Stimulated activated effector memory CD8-positive, alpha-beta T cell treated with anti-CD3 and anti-CD28 coated beads, Interleukin-12 subunit alpha, Interleukin-12 subunit beta, amount 100 ng/mL, for 72 hours (primary cell): Measurements from ENCODE around the gene ECM1.

Experiments used
- ATAC-seq: fragments of 150-1000 bp; cut with Tn5 transposase; 2 replicates; pipeline ENCODE4 v1.10.0; 2021
- DNase-seq, 2 donors: peaks; one replicate each; pipeline ENCODE4 v3.0.0; 2021 to 2022; ENCODE audit warnings: low spot score in 2 of 2
- H3K27ac Mint-ChIP-seq: one replicate; pipeline ENCODE4 v1.8.0; 2022; ENCODE audit warnings: mild to moderate bottlenecking, mixed read lengths
- H3K36me3 Mint-ChIP-seq: one replicate; pipeline ENCODE4 v1.8.0; 2022; ENCODE audit warnings: mild to moderate bottlenecking, mixed read lengths
- H3K4me1 Mint-ChIP-seq: one replicate; pipeline ENCODE4 v1.8.0; 2022; ENCODE audit warnings: mixed read lengths
- H3K4me3 Mint-ChIP-seq: one replicate; pipeline ENCODE4 v1.8.0; 2022; ENCODE audit warnings: mild to moderate bottlenecking, mixed read lengths
- H3K9me3 Mint-ChIP-seq: one replicate; pipeline ENCODE4 v1.8.0; 2022; ENCODE audit warnings: mixed read lengths

ECM1 gene

DNA sequence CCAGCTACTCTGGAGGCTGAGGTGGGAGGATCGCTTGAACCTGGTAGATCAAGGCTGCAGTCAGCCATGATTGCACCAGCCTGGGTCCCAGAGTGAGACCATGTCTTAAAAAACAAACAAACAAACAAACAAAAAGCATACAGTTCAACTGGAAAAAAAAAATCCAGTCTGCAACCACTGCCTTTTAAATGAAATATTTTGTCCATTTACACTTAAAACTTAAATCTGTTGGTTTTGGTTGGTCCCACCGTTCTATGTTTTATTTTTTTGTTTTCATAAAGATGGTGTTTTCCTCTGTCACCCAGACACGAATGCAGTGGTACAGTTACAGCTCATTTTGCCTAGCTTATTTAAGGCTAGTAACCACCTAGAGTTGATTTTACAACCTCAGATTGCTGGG is 17.4 kb downstream of the ECM1 start:
- no peak for DNase-seq

DNA sequence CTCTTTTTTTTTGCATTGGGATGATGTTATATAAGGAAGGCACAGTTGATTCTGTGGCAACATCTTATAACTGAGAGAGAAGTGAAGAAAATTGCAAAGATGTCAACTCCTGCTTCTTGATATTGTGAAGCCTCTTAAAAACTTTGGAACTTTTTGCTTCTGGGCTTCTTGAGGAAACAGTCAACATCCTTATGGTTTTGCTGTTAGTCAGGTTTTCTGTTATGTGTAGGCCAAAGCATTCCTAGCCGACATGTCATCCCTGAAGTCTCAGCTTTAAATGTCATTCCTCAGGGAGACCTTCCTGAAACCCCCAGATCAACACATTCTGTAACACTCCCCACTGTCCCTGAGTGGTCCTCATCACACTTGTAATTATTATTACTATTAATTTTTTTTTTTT is 20.3 kb downstream of the ECM1 start:
- Mint-ChIP-seq H3K9me3 (no peaks in the 10 kb centered on the region), H3K4me1 (peaks cover 7% of the 10 kb centered on the region), H3K4me3 (no peak overlapping the region), H3K36me3 (no peaks in the 10 kb centered on the region), H3K27ac (no peak overlapping the region)
- ATAC-seq (no peak), DNase-seq (no peak)

More for the DNA sequence above, 17.4 kb downstream of the ECM1 start:
- H3K4me1 Mint-ChIP-seq = no peaks in the 10 kb centered on the region
- H3K9me3 Mint-ChIP-seq = no peaks in the 10 kb centered on the region
- no peaks in the 10 kb centered on the region for H3K36me3 Mint-ChIP-seq
- H3K4me3 Mint-ChIP-seq = no peak overlapping the region
- no peak for ATAC-seq
- no peak overlapping the region for H3K27ac Mint-ChIP-seq

DNA sequence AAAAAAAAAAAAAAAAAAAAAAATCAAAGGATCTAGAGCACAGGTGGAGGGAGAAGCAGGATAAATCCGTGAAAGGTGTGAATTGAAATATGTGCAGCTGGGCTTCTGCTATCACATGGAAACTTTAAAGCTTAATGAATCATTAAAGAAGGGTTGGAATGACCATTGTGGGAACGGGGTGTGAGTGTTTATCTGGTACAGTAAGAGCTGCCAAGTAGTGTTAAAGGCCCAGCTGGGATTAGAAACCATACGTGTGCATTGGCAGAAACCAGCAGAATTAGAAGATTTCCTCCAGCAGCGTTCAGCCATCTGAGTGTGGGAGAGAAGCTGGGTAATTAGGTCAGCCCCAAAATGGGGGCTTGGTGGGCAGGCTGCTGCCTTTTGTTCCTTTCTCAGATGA is 21.1 kb downstream of the ECM1 start:
- Mint-ChIP-seq H3K4me1 (peaks cover 7% of the 10 kb centered on the region), H3K36me3 (no peaks in the 10 kb centered on the region), H3K9me3 (no peaks in the 10 kb centered on the region), H3K4me3 (no peak overlapping the region), H3K27ac (no peak overlapping the region)
- ATAC-seq = no peak
- no peak for DNase-seq

DNA sequence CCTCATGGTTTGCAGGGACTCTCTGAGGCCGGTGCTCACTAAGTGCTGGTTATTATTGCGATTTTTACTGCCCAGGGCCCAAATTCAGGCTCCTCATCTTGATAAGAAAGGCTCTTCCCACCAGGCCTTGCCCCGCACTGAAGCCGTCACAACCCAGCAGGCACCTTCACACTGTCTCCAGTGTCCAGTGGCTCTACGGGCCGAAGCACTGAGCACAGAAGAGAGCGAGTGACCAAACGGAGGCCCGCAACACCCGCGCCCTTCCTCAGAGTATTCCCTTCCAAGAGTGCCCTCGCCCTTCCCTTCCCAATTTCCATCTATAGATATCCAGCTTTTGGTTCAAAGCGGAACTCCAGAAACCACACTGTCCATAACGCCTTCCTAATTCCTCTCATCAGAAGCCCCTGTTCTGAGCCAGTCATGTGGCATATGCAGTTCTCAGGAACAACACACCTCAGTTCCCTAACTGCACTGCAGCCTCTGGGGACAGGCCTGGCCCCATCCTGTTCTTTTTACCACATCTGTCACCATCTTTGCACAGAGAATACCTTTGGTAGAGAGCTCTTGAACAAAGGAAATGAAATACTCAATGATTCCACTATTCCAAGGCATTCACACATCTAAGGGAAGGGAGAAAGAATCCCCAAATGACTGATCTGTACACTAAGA is 22.7 kb downstream of the ECM1 start:
- Mint-ChIP-seq H3K27ac (no peak overlapping the region), H3K4me1 (peaks cover 7% of the 10 kb centered on the region), H3K4me3 (no peak overlapping the region), H3K36me3 (no peaks in the 10 kb centered on the region), H3K9me3 (no peaks in the 10 kb centered on the region)
- ATAC-seq (no peak), DNase-seq (no peak)

DNA sequence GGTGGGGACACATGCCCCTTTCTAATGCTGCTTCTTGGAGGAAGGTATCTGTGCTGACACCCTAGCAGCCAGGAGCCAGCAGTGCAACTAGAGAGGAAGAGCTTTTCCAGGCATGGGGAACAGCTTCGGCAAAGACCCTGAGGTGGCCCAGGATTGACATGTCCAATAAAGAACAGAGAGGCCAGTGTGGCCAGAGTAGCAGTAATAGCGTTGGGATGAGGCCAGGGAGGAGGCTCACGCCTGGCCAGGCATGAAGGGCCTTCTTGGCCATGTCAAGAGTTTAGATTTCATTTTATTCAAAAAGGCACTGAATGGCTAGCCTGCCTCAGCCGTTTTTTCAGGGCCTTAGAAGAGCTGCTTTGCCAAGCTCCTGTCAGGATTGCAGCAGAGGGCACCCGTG is 25.0 kb downstream of the ECM1 start:
- H3K36me3 Mint-ChIP-seq = no peaks in the 10 kb centered on the region
- no peak for ATAC-seq

DNA sequence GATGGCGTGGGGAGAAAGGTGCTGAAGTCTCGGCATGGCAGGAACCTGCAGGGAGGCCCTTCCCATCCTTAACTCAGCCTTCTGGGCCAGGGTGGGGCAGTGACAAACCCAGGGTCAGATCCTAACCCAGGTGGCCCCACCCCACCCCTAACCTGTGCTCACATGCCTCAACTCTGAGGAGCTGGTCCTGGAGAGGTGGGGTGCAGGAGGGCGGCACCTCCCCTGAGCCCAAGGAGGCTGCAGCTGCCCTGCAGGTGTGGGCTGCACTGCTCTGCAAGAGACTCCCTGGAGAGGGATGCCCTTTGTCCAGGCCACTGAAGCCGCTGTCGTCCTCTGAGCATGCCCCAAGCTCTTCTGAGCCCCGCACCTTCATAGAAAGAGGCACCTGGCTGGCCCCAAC is 26.1 kb downstream of the ECM1 start:
- Mint-ChIP-seq H3K36me3 (no peaks in the 10 kb centered on the region), H3K4me1 (peaks cover 7% of the 10 kb centered on the region), H3K4me3 (no peak overlapping the region), H3K27ac (no peak overlapping the region), H3K9me3 (no peaks in the 10 kb centered on the region)
- DNase-seq = no peak
- no peak for ATAC-seq

More for the DNA sequence above, 25.0 kb downstream of the ECM1 start:
- DNase-seq = no peak
- no peak overlapping the region for H3K4me3 Mint-ChIP-seq
- H3K27ac Mint-ChIP-seq = no peak overlapping the region
- peaks cover 7% of the 10 kb centered on the region for H3K4me1 Mint-ChIP-seq
- no peaks in the 10 kb centered on the region for H3K9me3 Mint-ChIP-seq

DNA sequence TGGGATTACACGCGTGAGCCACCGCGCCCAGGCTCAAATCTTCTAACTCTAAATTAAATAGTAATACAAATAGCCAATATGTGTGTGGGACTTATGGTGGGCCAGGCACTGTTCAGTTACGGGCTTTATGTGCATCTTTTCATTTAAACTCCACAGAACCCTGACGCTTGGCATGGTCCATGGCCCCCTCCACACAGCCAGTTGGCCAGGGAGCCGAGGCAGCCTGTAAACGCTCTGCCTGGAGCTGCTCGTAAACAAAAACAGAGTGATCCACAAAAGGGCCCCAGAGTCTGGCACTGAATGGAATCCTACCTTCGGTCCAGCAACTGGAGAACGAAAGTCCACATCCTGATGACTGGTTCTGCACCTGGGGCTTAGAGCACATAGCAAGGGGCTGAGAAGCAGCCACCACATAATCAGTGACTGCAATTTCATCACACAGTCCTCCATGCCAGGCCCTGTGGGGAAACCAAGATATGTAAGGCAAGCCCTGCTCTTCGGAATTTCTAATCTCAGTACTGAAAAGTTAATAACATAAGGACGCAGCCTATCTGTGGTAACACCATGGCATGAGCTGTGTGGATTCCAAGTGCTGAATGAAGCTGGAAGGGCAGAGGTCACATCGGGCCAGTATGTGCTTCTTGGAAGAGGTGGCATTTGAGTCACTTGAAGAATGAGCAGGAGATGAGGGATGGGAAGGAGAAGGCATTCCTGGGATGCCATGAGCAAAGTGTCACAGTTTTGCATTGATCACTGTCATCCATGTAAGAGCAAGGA is 27.8 kb downstream of the ECM1 start:
- ATAC-seq (no peak), DNase-seq (no peak)
- H3K4me3 Mint-ChIP-seq = no peak overlapping the region
- H3K9me3 Mint-ChIP-seq = no peaks in the 10 kb centered on the region
- no peaks in the 10 kb centered on the region for H3K36me3 Mint-ChIP-seq
- H3K27ac Mint-ChIP-seq = no peak overlapping the region
- peaks cover 7% of the 10 kb centered on the region for H3K4me1 Mint-ChIP-seq

DNA sequence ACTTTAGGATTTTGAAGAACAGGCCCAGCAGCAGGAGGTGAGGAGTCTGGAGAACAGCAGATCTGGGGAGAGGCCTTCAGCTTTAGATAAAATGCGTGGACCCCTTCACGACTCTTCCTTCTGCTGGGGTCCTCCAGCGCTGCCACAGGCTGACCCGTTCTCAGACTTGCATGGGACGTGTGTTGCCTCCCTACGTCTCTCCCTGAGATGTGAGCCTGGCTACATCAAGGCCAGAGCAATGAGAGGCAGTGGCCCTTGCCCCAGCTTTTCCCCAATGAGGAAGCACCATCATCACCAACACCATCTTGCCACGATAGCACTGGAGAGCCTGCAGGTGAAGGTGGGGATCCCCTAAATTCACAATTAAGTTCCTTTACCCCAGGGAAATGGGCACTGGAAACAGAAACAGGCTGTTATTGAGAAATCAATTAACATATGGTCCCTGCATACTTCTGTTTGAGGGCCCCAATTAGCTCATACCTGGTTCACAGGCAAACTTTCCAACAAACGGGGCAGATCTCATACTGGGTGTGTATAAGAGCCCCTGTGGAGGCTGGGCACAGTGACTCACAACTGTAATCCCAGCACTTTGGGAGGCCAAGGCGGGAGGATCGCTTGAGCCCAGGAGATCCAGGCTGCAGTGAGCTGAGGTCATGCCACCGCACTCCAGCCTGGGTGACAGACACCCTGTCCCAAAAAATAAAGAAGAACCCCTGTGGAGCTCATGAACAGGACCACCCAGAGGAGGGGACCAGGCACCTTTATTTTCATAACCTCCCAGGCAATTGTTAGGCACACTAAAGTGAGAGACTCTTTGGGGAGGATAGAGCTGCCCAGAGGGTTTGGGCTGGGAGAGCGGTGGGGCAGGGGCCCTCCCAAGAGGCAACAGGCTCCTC is 29.2 kb downstream of the ECM1 start:
- no peaks in the 10 kb centered on the region for H3K9me3 Mint-ChIP-seq
- H3K27ac Mint-ChIP-seq = no peak overlapping the region
- H3K4me3 Mint-ChIP-seq = no peak overlapping the region
- ATAC-seq (no peak), DNase-seq (no peak)
- H3K4me1 Mint-ChIP-seq = peaks cover 7% of the 10 kb centered on the region
- H3K36me3 Mint-ChIP-seq = no peaks in the 10 kb centered on the region

DNA sequence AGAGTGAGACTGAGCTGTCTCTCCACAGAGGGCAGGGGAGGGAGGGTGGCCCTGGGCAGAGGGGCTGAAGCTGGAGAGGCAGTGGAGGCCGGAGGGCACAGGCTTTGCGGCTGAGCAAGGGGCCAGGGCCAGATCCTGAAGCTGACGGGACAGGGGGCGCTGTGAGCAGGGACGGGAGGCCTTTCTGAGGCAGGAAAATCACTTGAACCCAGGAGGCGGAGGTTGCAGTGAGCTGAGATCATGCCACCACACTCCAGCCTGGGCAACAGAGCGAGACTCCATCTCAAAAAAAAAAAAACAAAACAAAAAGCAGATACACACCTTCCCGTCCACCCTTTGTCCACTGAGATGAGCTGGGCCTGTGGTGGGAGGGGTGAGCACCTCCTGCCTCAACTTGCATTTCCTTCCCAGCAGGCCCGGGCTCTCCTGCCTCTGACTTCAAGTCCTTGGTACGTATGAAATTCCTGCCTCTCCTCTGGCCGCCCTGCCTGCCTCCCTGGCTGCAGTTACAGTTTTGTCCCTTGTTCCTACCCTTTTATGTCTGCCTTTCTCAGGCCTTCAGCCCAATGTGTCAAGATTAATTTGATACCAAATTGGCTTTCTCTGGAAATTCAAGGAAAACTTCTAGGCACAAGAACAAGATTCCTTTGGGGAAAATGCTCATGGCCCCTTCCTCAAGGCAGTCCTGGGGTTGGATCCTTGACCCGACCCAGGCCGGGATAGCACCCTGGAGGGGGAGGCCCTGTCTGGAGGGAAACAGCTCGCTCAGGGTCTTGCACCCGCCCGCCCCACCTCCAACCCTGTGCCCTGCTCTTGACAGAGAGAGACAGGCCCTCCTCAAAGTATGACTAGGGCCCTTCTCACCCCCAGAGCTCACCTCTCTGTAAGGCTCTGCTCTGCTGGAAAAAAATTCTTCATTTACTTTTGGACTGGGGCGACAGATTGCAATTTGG is 30.1 kb downstream of the ECM1 start:
- peak overlapping the region; percentile 23 for H3K27ac Mint-ChIP-seq

DNA sequence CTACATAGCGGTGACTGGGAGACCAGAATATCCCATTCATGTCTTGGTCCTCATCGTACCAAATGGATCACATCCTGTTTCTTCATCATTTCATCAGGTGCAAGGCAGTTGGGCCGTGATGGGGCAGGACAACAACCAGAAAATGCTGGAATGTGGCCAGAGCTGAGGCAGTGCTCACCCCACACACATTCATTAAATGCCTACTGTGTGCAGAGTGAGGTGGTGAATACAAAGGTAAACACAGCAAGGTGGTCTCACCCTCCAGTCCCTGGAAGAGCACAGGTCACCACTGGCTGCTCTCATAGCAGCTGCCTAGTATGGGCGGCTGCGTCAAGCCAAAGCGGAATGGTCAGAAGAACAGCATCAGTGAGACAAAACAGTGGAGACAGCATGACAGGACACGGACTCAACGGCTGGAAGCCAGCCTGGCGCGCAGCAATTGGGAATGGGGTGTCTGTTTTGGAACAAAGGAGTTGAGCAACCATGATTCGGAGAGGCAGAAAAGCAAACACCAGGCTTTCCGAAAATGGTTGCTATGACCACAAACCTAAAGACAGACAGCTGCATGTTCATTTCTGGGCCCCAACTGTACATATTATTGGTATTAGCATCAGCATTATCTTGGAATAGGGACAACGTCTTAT is 35.7 kb downstream of the ECM1 start:
- Mint-ChIP-seq H3K36me3 (no peaks in the 10 kb centered on the region), H3K27ac (no peak overlapping the region), H3K4me1 (no peaks in the 10 kb centered on the region), H3K4me3 (no peak overlapping the region), H3K9me3 (no peaks in the 10 kb centered on the region)
- ATAC-seq (no peak), DNase-seq (no peak)

More for the DNA sequence above, 30.1 kb downstream of the ECM1 start:
- H3K4me3 Mint-ChIP-seq = no peak overlapping the region
- H3K9me3 Mint-ChIP-seq = no peaks in the 10 kb centered on the region
- no peaks in the 10 kb centered on the region for H3K36me3 Mint-ChIP-seq
- DNase-seq (no peak), ATAC-seq (no peak)
- no peaks in the 10 kb centered on the region for H3K4me1 Mint-ChIP-seq

DNA sequence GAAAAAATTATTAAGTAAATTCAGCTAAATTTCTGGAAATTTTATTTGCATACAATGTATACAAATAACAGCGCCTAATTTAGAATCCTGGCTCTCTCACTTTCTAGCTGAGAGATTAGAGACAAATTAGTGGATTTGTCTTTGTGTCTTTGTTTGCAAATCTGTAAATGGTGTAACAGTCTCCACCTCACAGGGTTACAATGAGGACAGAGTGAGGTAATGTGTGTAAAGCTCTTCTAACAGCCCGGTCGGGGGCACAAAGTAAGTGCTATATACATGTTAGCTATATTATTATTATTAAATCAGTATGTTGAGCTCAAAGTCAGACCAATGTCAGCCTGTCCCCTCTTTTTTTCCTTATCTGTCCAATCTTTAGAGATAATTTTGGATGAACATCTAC is 36.3 kb downstream of the ECM1 start:
- Mint-ChIP-seq H3K27ac (no peak overlapping the region), H3K4me3 (no peak overlapping the region), H3K36me3 (no peaks in the 10 kb centered on the region), H3K4me1 (no peaks in the 10 kb centered on the region), H3K9me3 (no peaks in the 10 kb centered on the region)
- DNase-seq = no peak
- no peak for ATAC-seq

DNA sequence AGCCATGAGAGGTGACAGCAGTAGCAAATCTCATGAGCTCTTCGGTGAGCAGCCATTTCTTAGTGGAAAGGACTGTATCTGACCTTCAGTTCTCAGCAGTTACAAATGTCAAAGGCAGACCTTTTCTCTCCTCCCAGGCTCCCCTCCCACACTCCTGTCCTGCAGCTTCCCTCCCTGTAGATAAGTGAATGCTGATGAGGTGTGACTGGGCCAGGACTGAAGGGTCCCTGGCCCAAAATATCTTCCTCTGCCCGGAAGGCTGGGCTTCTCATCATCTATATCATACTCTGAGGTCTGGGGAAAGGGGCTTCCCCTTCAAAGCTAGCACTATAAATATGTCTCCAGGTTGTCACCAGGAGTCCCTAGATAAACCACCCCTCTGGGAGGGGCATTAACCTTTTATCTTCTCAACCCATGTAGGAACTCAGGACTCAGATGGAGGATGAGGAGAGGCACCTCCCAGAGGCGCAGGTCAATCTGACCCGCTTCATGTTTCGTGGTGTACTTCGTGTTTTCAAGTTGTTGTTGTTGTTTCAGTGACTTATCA is 37.6 kb downstream of the ECM1 start:
- no peak for ATAC-seq
- no peak for DNase-seq

DNA sequence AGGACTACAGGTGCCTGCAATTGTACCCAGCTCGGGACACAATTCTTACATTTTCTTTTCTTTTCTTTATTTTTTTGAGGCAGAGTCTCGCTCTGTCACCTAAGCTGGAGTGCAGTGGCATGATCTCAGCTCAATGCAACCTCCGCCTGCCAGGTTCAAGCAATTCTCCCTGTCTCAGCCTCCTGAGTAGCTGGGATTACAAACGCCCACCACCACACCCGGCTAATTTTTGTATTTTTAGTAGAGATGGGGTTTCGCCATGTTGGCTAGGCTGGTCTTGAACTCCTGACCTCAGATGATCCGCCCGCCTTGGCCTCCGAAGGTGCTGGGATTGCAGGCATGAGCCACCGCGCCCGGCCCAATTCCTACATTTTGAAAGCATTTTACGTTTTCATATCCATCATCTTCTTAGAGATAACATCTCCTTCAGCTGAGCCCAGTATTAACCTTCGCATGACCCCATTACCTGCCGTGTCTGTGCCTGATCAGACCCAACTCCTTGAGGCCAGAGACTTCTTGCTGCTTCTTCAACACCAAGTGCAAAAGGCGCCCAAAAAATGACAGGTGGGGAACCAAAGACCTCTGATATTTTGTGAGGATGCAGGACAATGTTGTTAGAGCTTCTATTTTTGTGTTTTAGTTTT is 38.5 kb downstream of the ECM1 start:
- DNase-seq (no peak), ATAC-seq (no peak)
- Mint-ChIP-seq H3K9me3 (no peaks in the 10 kb centered on the region), H3K36me3 (peaks cover 5% of the 10 kb centered on the region), H3K27ac (no peak overlapping the region), H3K4me1 (peaks cover 17% of the 10 kb centered on the region), H3K4me3 (no peak overlapping the region)

More for the DNA sequence above, 37.6 kb downstream of the ECM1 start:
- Mint-ChIP-seq H3K4me1 (peaks cover 9% of the 10 kb centered on the region), H3K36me3 (peaks cover 5% of the 10 kb centered on the region), H3K9me3 (no peaks in the 10 kb centered on the region), H3K27ac (no peak overlapping the region), H3K4me3 (no peak overlapping the region)

DNA sequence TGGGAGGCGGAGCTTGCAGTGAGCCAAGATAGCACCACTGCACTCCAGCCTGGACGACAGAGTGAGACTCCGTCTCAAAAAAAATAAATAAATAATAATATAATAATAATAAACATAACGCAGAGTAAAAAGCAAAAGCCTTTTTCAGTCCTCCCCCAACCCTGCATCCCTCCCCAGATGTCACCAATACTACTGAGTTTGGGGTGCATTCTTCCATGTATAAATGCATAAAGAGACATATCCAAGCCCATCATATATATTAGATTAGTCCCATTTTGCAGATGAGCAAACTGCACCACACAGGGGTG is 40.4 kb downstream of the ECM1 start:
- DNase-seq (no peak), ATAC-seq (no peak)
- Mint-ChIP-seq H3K4me3 (peak overlapping the region; percentile 71), H3K36me3 (peaks cover 5% of the 10 kb centered on the region), H3K9me3 (no peaks in the 10 kb centered on the region), H3K27ac (no peak overlapping the region), H3K4me1 (peaks cover 36% of the 10 kb centered on the region)
